ENCODE results near the gene GRK2. TPM values are rescaled to one million over a fixed set of nuclear protein-coding genes. Genes with fewer than 3 reads are reported as not detected.

The GRK2 gene
- total RNA-seq, 1 donor from 2014 or later, result 52.2 TPM

GRCh38 chr11:67293090-67293489 is 26.8 kb downstream of the GRK2 start:
- H3K36me3 Mint-ChIP-seq (ENCODE audit: unreplicated experiment), result peaks cover 16% of the 10 kb centered on the region
- peaks cover 7% of the 10 kb centered on the region for H3K27me3 Mint-ChIP-seq (ENCODE audit: unreplicated experiment)
- no peak for DNase-seq
- no peaks in the 10 kb centered on the region for H3K4me1 Mint-ChIP-seq (ENCODE audit: low read depth, unreplicated experiment)
- no peak for TF ChIP-seq CTCF (IDR thresholded peaks at IDR 0.05; ENCODE audit: partially characterized antibody, unreplicated experiment)
- no peak overlapping the region for H3K27ac Mint-ChIP-seq (ENCODE audit: unreplicated experiment)
- H3K9me3 Mint-ChIP-seq (ENCODE audit: unreplicated experiment), result peaks cover 6% of the 10 kb centered on the region
- no peak overlapping the region for H3K4me3 Mint-ChIP-seq (ENCODE audit: unreplicated experiment)

GRCh38 chr11:67295846-67296245 is 29.6 kb downstream of the GRK2 start:
- TF ChIP-seq CTCF (IDR thresholded peaks at IDR 0.05; ENCODE audit: partially characterized antibody, unreplicated experiment), result no peak

DNA sequence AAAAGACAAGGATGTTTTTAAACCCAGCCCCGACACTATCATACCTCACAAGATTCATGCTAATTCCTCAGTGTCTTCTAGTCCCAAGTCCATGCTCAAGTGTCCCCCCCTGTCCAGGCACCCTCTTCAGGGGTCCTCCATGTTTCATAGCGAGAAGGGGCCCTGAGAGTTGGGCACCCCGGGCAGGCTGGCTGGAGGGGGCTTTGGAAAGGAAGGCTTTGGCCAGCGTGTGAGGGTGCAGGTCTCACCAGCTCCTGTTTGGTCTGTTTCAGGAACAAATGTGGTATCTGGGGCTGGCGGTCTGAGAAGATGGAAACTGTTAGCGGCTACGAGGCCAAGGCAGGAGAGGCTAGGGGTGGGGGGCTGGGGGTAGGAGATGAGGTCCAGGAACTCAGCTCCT is 32.5 kb downstream of the GRK2 start:
- peaks cover 2% of the 10 kb centered on the region for H3K27me3 Mint-ChIP-seq (ENCODE audit: unreplicated experiment)
- H3K9me3 Mint-ChIP-seq (ENCODE audit: unreplicated experiment), result peaks cover 3% of the 10 kb centered on the region
- peaks cover 21% of the 10 kb centered on the region for H3K36me3 Mint-ChIP-seq (ENCODE audit: unreplicated experiment)
- no peak for TF ChIP-seq CTCF (IDR thresholded peaks at IDR 0.05; ENCODE audit: partially characterized antibody, unreplicated experiment)
- no peak overlapping the region for H3K4me3 Mint-ChIP-seq (ENCODE audit: unreplicated experiment)
- peak overlapping the region; percentile 20 for H3K27ac Mint-ChIP-seq (ENCODE audit: unreplicated experiment)
- peaks cover 4% of the 10 kb centered on the region for H3K4me1 Mint-ChIP-seq (ENCODE audit: low read depth, unreplicated experiment)
- DNase-seq, result no peak

More at GRCh38 chr11:67295846-67296245, 29.6 kb downstream of the GRK2 start:
- Mint-ChIP-seq H3K4me3 (ENCODE audit: unreplicated experiment) (no peak overlapping the region), H3K27ac (ENCODE audit: unreplicated experiment) (no peak overlapping the region), H3K9me3 (ENCODE audit: unreplicated experiment) (peaks cover 5% of the 10 kb centered on the region), H3K36me3 (ENCODE audit: unreplicated experiment) (peaks cover 21% of the 10 kb centered on the region), H3K27me3 (ENCODE audit: unreplicated experiment) (no peaks in the 10 kb centered on the region), H3K4me1 (ENCODE audit: low read depth, unreplicated experiment) (no peaks in the 10 kb centered on the region)
- no peak for DNase-seq

DNA sequence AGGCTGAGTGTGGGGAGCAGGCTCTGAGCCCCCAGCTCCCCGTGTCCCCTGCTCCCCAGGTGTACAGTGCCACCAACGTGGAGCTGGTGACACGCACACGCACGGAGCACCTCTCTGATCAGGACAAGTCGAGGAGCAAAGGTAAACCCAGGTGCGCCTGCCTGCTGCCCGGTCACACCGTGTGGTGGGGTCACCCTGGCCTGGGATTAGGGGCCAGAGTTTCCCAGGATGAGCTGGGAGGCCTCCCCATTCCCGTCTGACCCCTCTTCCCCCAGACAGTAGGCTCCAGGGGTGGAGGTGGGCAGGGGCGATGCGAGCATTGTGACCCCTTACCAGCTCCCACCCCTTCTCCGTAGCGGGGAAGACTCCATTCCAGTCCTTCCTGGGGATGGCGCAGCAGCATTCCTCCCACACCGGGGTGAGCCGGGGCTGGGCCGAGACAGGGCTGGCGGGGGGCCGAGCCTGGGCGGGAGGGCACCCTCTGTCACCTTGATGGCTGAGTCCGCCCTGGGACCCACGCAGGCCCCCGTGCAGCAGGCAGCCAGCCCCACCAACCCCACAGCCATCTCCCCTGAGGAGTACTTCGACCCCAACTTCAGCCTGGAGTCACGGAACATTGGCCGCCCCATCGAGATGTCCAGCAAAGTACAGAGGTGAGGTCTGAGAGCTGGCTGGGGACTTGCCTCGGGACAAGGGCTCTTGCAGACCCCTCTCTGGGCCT is 33.4 kb downstream of the GRK2 start:
- no peak overlapping the region for H3K4me3 Mint-ChIP-seq (ENCODE audit: unreplicated experiment)
- TF ChIP-seq CTCF (IDR thresholded peaks at IDR 0.05; ENCODE audit: partially characterized antibody, unreplicated experiment), result no peak
- peaks cover 6% of the 10 kb centered on the region for H3K4me1 Mint-ChIP-seq (ENCODE audit: low read depth, unreplicated experiment)
- peak; percentile 16 for DNase-seq
- H3K27ac Mint-ChIP-seq (ENCODE audit: unreplicated experiment), result no peak overlapping the region
- H3K9me3 Mint-ChIP-seq (ENCODE audit: unreplicated experiment), result peaks cover 3% of the 10 kb centered on the region
- peaks cover 21% of the 10 kb centered on the region for H3K36me3 Mint-ChIP-seq (ENCODE audit: unreplicated experiment)
- H3K27me3 Mint-ChIP-seq (ENCODE audit: unreplicated experiment), result peaks cover 4% of the 10 kb centered on the region

- no peak for TF ChIP-seq CTCF (IDR thresholded peaks at IDR 0.05; ENCODE audit: partially characterized antibody, unreplicated experiment)
- peaks cover 21% of the 10 kb centered on the region for H3K36me3 Mint-ChIP-seq (ENCODE audit: unreplicated experiment)
- peaks cover 8% of the 10 kb centered on the region for H3K4me1 Mint-ChIP-seq (ENCODE audit: low read depth, unreplicated experiment)
- no peak overlapping the region for H3K27ac Mint-ChIP-seq (ENCODE audit: unreplicated experiment)
- no peak overlapping the region for H3K4me3 Mint-ChIP-seq (ENCODE audit: unreplicated experiment)
- H3K9me3 Mint-ChIP-seq (ENCODE audit: unreplicated experiment), result peaks cover 3% of the 10 kb centered on the region
- DNase-seq, result no peak
- peaks cover 4% of the 10 kb centered on the region for H3K27me3 Mint-ChIP-seq (ENCODE audit: unreplicated experiment)
Measured at GRCh38 chr11:67300256-67300755, 34.0 kb downstream of the GRK2 start.
